Natural killer cell (primary cell): Measurements from ENCODE around the gene AGPAT4. TPM values are rescaled to one million over a fixed set of nuclear protein-coding genes. Genes with fewer than 3 reads are reported as not detected.
A peak's percentile ranks its signal among the peaks of the same experiment; 100 is the strongest.

Experiments used
- ATAC-seq, 3 donors: fragments of 150-1000 bp in 2 of 3; fragments of 200-7000 bp in 1 of 3; cut with Tn5 transposase; 1 replicate in 1 of 3; 2 replicates in 2 of 3; pipeline ENCODE4 v1.10.0; 2021; ENCODE audit warnings: mild to moderate bottlenecking in 2 of 3, moderate library complexity in 2 of 3
- DNase-seq, 2 donors: peaks; one replicate each; pipeline versions ENCODE4 v3.0.0 to v3.0.0-alpha.2; 2013 to 2021; ENCODE audit warnings: mixed read lengths in 1 of 2
- H3K27ac ChIP-seq: one replicate; pipeline ENCODE4 v1.5.1; 2013; ENCODE audit warnings: mild to moderate bottlenecking, low read length
- H3K27me3 ChIP-seq: one replicate; pipeline ENCODE4 v1.6.1; 2013; ENCODE audit warnings: low read length; ENCODE audit not compliant: control insufficient read depth, insufficient read depth
- H3K36me3 ChIP-seq: one replicate; pipeline ENCODE4 v1.6.1; 2013; ENCODE audit warnings: low read length; ENCODE audit not compliant: control insufficient read depth, insufficient read depth
- H3K4me1 ChIP-seq: one replicate; pipeline ENCODE4 v1.6.1; 2013; ENCODE audit warnings: low read length; ENCODE audit not compliant: control insufficient read depth, insufficient read depth
- H3K4me3 ChIP-seq: one replicate; pipeline ENCODE4 v1.5.1; 2013; ENCODE audit warnings: low read length
- H3K9me3 ChIP-seq: one replicate; pipeline ENCODE4 v1.6.1; 2013; ENCODE audit warnings: low read length; ENCODE audit not compliant: control insufficient read depth, insufficient read depth
- H3K27ac Mint-ChIP-seq, 2 donors: one replicate each; pipeline ENCODE4 v1.8.0; 2022; ENCODE audit warnings: mild to moderate bottlenecking in 2 of 2, mixed read lengths in 2 of 2, moderate library complexity in 1 of 2
- H3K27me3 Mint-ChIP-seq, 2 donors: one replicate each; pipeline ENCODE4 v1.8.0; 2022; ENCODE audit warnings: low read depth in 2 of 2, mixed read lengths in 2 of 2
- H3K36me3 Mint-ChIP-seq: one replicate; pipeline ENCODE4 v1.8.0; 2022; ENCODE audit warnings: mixed read lengths
- H3K4me1 Mint-ChIP-seq, 2 donors: one replicate each; pipeline ENCODE4 v1.8.0; 2022; ENCODE audit warnings: mixed read lengths in 2 of 2
- H3K4me3 Mint-ChIP-seq: one replicate; pipeline ENCODE4 v1.8.0; 2022; ENCODE audit warnings: mild to moderate bottlenecking, moderate library complexity, mixed read lengths
- H3K9me3 Mint-ChIP-seq, 2 donors: one replicate each; pipeline ENCODE4 v1.8.0; 2022; ENCODE audit warnings: mixed read lengths in 2 of 2
- WGBS: methylation state at CpG from one replicate; pipeline ENCODE4 v1.1.7; 2013; ENCODE audit warnings: missing lambda C conversion rate; ENCODE audit not compliant: insufficient coverage; 5-methylcytosine and 5-hydroxymethylcytosine counted together
- intact Hi-C: fragments of 100-400 bp; cut with micrococcal nuclease; formaldehyde crosslinking; loops from one replicate; pipeline ENCODE4 v1.14.2; 2022
- total RNA-seq, 4 donors: library from RNA; stranded (reverse); fragments of 120-200 nt in 1 of 4; gene quantifications; one replicate each; pipeline versions ENCODE4 v1.2.3 to v1.2.4, GENCODE V29; 2013 to 2022
- TF ChIP-seq, protein P1 (sequence below): fragments of 200-600 bp; IDR thresholded peaks from one replicate; pipeline ENCODE4 v1.8.0; 2022; ENCODE audit warnings: antibody characterized with exemption

AGPAT4 gene
- total RNA-seq, 3 donors from 2014 or later (not counting 1 experiment from before 2014, with no cell fraction given) = 24.5 to 38.1 (median 25.8) TPM

- H3K4me3 ChIP-seq = no peak overlapping the region
- Mint-ChIP-seq H3K36me3 (peaks cover 8% of the 10 kb centered on the region), H3K27ac (peak overlapping the region; percentile 92 to 95), H3K4me3 (peak overlapping the region; percentile 84), H3K27me3 (peaks cover 2 to 26% of the 10 kb centered on the region in 2 donors), H3K9me3 (no peaks in the 10 kb centered on the region), H3K4me1 (peaks cover 39 to 41% of the 10 kb centered on the region in 2 donors)
- H3K9me3 ChIP-seq = no peaks in the 10 kb centered on the region
- H3K36me3 ChIP-seq = no peaks in the 10 kb centered on the region
- WGBS = 57% methylated on average over 28 of the region's 28 CpGs
- intact Hi-C loops = loop anchor here (1.0 kb wide), 4 partner anchors 17 to 251 kb away; partner anchors contain the start of gene AGPAT4
- H3K27me3 ChIP-seq = no peaks in the 10 kb centered on the region
- peak; percentile 85 to 90 for DNase-seq
- TF ChIP-seq, protein P1, sequence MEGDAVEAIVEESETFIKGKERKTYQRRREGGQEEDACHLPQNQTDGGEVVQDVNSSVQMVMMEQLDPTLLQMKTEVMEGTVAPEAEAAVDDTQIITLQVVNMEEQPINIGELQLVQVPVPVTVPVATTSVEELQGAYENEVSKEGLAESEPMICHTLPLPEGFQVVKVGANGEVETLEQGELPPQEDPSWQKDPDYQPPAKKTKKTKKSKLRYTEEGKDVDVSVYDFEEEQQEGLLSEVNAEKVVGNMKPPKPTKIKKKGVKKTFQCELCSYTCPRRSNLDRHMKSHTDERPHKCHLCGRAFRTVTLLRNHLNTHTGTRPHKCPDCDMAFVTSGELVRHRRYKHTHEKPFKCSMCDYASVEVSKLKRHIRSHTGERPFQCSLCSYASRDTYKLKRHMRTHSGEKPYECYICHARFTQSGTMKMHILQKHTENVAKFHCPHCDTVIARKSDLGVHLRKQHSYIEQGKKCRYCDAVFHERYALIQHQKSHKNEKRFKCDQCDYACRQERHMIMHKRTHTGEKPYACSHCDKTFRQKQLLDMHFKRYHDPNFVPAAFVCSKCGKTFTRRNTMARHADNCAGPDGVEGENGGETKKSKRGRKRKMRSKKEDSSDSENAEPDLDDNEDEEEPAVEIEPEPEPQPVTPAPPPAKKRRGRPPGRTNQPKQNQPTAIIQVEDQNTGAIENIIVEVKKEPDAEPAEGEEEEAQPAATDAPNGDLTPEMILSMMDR = peak; percentile 16
- H3K4me1 ChIP-seq = peaks cover 30% of the 10 kb centered on the region
- peak overlapping the region; percentile 77 for H3K27ac ChIP-seq
- peak; percentile 75 to 87 (median 79) for ATAC-seq
Observed at GRCh38 chr6:161242779-161243693, 30.8 kb downstream of the AGPAT4 start.

- Histone ChIP-seq H3K27ac (peak overlapping the region; percentile 77), H3K9me3 (no peaks in the 10 kb centered on the region), H3K4me3 (no peak overlapping the region), H3K4me1 (peaks cover 30% of the 10 kb centered on the region), H3K27me3 (no peaks in the 10 kb centered on the region), H3K36me3 (no peaks in the 10 kb centered on the region)
- peaks cover 39 to 41% of the 10 kb centered on the region in 2 donors for H3K4me1 Mint-ChIP-seq
- TF ChIP-seq, protein P1 = no peak
- peaks cover 2 to 29% of the 10 kb centered on the region in 2 donors for H3K27me3 Mint-ChIP-seq
- H3K27ac Mint-ChIP-seq = peak overlapping the region; percentile 92 to 95
- no peaks in the 10 kb centered on the region for H3K9me3 Mint-ChIP-seq
- H3K36me3 Mint-ChIP-seq = peaks cover 8% of the 10 kb centered on the region
- 56% methylated on average over 10 of the region's 10 CpGs for WGBS
- ATAC-seq (peak; percentile 70 to 87 (median 81)), DNase-seq (peak; percentile 56 to 69)
- peak overlapping the region; percentile 84 for H3K4me3 Mint-ChIP-seq
- intact Hi-C loops = loop anchor here (1.0 kb wide), 3 partner anchors 16 to 250 kb away; partner anchors contain the start of gene AGPAT4
Observed at GRCh38 chr6:161242113-161242512, 31.7 kb downstream of the AGPAT4 start.

- Mint-ChIP-seq H3K4me3 (no peak overlapping the region), H3K4me1 (peaks cover 37 to 45% of the 10 kb centered on the region in 2 donors), H3K27me3 (peaks cover 8 to 44% of the 10 kb centered on the region in 2 donors), H3K9me3 (no peaks in the 10 kb centered on the region), H3K36me3 (peaks cover 13% of the 10 kb centered on the region), H3K27ac (no peak overlapping the region)
- intact Hi-C loops = no loop called here
- TF ChIP-seq, protein P1 = no peak
- Histone ChIP-seq H3K9me3 (no peaks in the 10 kb centered on the region), H3K27me3 (no peaks in the 10 kb centered on the region), H3K27ac (no peak overlapping the region), H3K4me1 (peaks cover 30% of the 10 kb centered on the region), H3K4me3 (no peak overlapping the region), H3K36me3 (no peaks in the 10 kb centered on the region)
- WGBS = 90% methylated on average over 4 of the region's 6 CpGs
- no peak for DNase-seq
- no peak for ATAC-seq
Observed at GRCh38 chr6:161239001-161239400, 34.9 kb downstream of the AGPAT4 start.
